Measurements from ENCODE around the gene GPX3.

The GPX3 gene

GRCh38 chr5:151038801-151039238, 18.4 kb downstream of the GPX3 start:
- peaks cover 7% of the 10 kb centered on the region for H3K4me1 ChIP-seq (ENCODE audit: control insufficient read depth, insufficient read depth, low read length)

GRCh38 chr5:151039665-151040064, 19.3 kb downstream of the GPX3 start:
- Histone ChIP-seq H3K9ac (ENCODE audit: low read length) (no peak overlapping the region), H3K4me1 (ENCODE audit: control insufficient read depth, insufficient read depth, low read length) (peaks cover 7% of the 10 kb centered on the region), H3K4me3 (ENCODE audit: low read length) (no peak overlapping the region), H3K27me3 (ENCODE audit: control insufficient read depth, insufficient read depth, low read length) (no peaks in the 10 kb centered on the region), H3K9me3 (ENCODE audit: control insufficient read depth, low read length) (no peaks in the 10 kb centered on the region), H3K36me3 (ENCODE audit: control insufficient read depth, insufficient read depth, low read length) (peaks cover 39% of the 10 kb centered on the region)

More at GRCh38 chr5:151038801-151039238, 18.4 kb downstream of the GPX3 start:
- Histone ChIP-seq H3K27me3 (ENCODE audit: control insufficient read depth, insufficient read depth, low read length) (no peaks in the 10 kb centered on the region), H3K9me3 (ENCODE audit: control insufficient read depth, low read length) (no peaks in the 10 kb centered on the region), H3K36me3 (ENCODE audit: control insufficient read depth, insufficient read depth, low read length) (peaks cover 48% of the 10 kb centered on the region), H3K9ac (ENCODE audit: low read length) (peak overlapping the region; percentile 13), H3K4me3 (ENCODE audit: low read length) (no peak overlapping the region)

GRCh38 chr5:151040211-151040747, 19.9 kb downstream of the GPX3 start:
- Histone ChIP-seq H3K27me3 (ENCODE audit: control insufficient read depth, insufficient read depth, low read length) (no peaks in the 10 kb centered on the region), H3K4me3 (ENCODE audit: low read length) (no peak overlapping the region), H3K4me1 (ENCODE audit: control insufficient read depth, insufficient read depth, low read length) (peaks cover 7% of the 10 kb centered on the region), H3K9me3 (ENCODE audit: control insufficient read depth, low read length) (no peaks in the 10 kb centered on the region), H3K36me3 (ENCODE audit: control insufficient read depth, insufficient read depth, low read length) (peaks cover 37% of the 10 kb centered on the region), H3K9ac (ENCODE audit: low read length) (no peak overlapping the region)

DNA sequence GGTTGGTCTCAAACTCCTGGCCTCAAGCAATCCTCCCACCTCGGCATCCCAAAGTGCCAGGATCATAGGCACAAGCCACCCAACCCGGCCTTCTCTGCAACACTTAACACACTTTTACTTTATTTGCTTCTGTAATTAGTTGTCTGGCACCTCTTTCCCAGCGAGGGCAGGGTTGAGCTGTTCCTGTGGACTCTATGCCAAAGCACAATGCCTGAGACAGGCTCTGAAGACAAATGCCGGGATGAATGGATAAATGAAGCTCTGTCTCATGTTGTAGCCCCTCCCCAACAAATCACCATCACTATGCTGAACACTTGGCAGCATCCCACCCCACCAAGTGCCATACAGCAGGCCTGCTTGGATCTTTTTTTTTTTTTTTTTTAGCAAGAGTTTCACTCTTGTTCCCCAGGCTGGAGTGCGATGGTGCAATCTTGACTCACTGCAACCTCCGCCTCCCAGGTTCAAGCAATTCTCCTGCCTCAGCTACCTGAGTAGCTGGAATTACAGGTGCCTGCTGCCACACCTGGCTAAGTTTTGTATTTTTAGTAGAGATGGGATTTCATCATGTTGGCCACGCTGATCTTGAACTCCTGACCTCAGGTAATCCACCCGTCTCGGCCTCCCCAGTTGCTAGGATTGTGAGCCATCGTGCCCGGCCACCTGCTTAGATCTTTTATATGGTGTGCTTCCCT, 21.3 kb downstream of the GPX3 start:
- Histone ChIP-seq H3K9me3 (ENCODE audit: control insufficient read depth, low read length) (no peaks in the 10 kb centered on the region), H3K4me3 (ENCODE audit: low read length) (no peak overlapping the region), H3K27me3 (ENCODE audit: control insufficient read depth, insufficient read depth, low read length) (no peaks in the 10 kb centered on the region), H3K4me1 (ENCODE audit: control insufficient read depth, insufficient read depth, low read length) (peaks cover 7% of the 10 kb centered on the region), H3K36me3 (ENCODE audit: control insufficient read depth, insufficient read depth, low read length) (peaks cover 28% of the 10 kb centered on the region), H3K9ac (ENCODE audit: low read length) (no peak overlapping the region)

DNA sequence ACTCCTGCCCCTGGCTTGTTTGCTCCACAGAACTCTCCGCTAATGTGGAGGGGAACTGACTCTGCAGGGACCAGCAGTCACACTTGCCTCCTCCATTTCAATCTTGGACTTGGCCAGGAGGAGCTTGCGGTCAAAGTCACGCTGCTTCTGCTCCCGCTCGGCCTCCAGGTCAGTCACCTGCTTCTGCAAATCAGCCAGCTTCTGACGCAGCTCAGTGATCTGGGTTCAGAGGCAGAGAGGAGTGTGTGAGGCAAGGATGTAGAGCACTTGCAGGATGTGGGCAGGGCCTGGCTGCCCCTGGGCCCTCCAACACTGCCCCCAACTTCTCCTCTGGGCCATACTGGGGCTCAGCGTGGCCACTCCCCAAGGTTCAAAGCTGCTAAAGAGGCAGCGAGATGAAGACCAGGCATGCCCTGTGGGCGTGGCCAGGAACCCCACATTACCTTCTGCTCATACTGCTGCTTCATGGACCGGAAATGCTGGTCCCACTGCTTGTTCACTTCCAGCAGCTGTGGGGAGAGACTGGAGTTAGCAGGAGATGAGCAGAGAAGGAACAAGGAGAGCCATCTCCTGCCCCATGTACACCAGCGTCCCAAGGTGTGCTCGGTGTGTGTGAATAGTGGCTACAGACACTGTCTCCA, 22.2 kb downstream of the GPX3 start:
- H3K4me3 ChIP-seq (ENCODE audit: low read length) = no peak overlapping the region
- H3K27me3 ChIP-seq (ENCODE audit: control insufficient read depth, insufficient read depth, low read length) = no peaks in the 10 kb centered on the region
- H3K9me3 ChIP-seq (ENCODE audit: control insufficient read depth, low read length) = no peaks in the 10 kb centered on the region
- no peak overlapping the region for H3K9ac ChIP-seq (ENCODE audit: low read length)
- H3K4me1 ChIP-seq (ENCODE audit: control insufficient read depth, insufficient read depth, low read length) = peaks cover 7% of the 10 kb centered on the region
- H3K36me3 ChIP-seq (ENCODE audit: control insufficient read depth, insufficient read depth, low read length) = peaks cover 28% of the 10 kb centered on the region

GRCh38 chr5:151047814-151048425, 27.5 kb downstream of the GPX3 start:
- Histone ChIP-seq H3K27me3 (ENCODE audit: control insufficient read depth, insufficient read depth, low read length) (no peaks in the 10 kb centered on the region), H3K36me3 (ENCODE audit: control insufficient read depth, insufficient read depth, low read length) (peaks cover 16% of the 10 kb centered on the region), H3K4me1 (ENCODE audit: control insufficient read depth, insufficient read depth, low read length) (no peaks in the 10 kb centered on the region), H3K9me3 (ENCODE audit: control insufficient read depth, low read length) (no peaks in the 10 kb centered on the region), H3K4me3 (ENCODE audit: low read length) (no peak overlapping the region), H3K9ac (ENCODE audit: low read length) (no peak overlapping the region)

- Histone ChIP-seq H3K4me1 (ENCODE audit: control insufficient read depth, insufficient read depth, low read length) (no peaks in the 10 kb centered on the region), H3K9ac (ENCODE audit: low read length) (no peak overlapping the region), H3K9me3 (ENCODE audit: control insufficient read depth, low read length) (no peaks in the 10 kb centered on the region), H3K4me3 (ENCODE audit: low read length) (no peak overlapping the region), H3K27me3 (ENCODE audit: control insufficient read depth, insufficient read depth, low read length) (no peaks in the 10 kb centered on the region), H3K36me3 (ENCODE audit: control insufficient read depth, insufficient read depth, low read length) (peaks cover 16% of the 10 kb centered on the region)
Observed at GRCh38 chr5:151048526-151048925, 28.1 kb downstream of the GPX3 start.

DNA sequence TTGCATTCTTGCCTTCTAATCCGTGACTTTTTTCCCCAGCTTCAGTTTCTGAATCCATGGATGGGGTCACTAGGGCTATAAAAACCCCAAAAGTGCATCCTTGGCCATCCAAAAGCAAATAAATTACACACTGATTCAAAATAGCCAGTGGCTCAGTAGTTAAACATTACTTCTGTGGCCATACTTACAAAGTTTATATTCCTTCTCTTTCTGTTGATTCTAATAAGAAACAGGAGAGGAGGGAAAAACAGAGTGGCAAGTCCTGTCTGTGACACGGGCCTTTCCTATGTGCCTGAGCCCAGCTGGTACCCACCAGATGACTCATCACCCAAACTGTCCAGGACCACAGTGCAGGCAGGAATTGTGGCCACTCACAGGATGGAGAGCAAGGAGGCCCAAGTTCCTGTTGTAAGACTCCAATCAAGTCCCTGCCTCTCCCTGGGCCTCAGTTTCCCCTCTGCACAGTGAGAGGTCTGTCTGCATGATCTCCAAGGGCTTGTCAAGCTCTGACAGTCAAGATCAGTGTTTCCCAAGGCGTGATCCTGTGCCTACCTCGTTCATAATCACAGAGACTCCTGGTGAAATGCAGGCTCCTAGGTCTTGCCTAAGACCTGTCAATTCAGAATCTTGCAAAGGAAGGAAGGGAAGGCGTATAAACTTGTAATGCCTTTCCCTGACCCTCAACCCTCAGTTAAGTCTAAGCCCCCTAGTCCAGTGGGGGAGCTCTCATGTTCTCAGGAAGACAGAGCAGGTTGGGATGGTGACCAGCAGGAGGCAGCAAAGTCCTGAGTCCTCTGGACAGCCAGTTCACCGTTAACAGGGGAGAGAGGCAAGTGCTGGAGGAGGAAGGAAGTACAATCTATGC, 30.9 kb downstream of the GPX3 start:
- H3K9me3 ChIP-seq (ENCODE audit: control insufficient read depth, low read length) = no peaks in the 10 kb centered on the region
- H3K4me1 ChIP-seq (ENCODE audit: control insufficient read depth, insufficient read depth, low read length) = peaks cover 8% of the 10 kb centered on the region
- no peaks in the 10 kb centered on the region for H3K27me3 ChIP-seq (ENCODE audit: control insufficient read depth, insufficient read depth, low read length)
- H3K36me3 ChIP-seq (ENCODE audit: control insufficient read depth, insufficient read depth, low read length) = peaks cover 21% of the 10 kb centered on the region
- no peak overlapping the region for H3K4me3 ChIP-seq (ENCODE audit: low read length)
- no peak overlapping the region for H3K9ac ChIP-seq (ENCODE audit: low read length)

- Histone ChIP-seq H3K36me3 (ENCODE audit: control insufficient read depth, insufficient read depth, low read length) (peaks cover 21% of the 10 kb centered on the region), H3K27me3 (ENCODE audit: control insufficient read depth, insufficient read depth, low read length) (no peaks in the 10 kb centered on the region), H3K9me3 (ENCODE audit: control insufficient read depth, low read length) (no peaks in the 10 kb centered on the region), H3K4me1 (ENCODE audit: control insufficient read depth, insufficient read depth, low read length) (peaks cover 8% of the 10 kb centered on the region), H3K4me3 (ENCODE audit: low read length) (no peak overlapping the region), H3K9ac (ENCODE audit: low read length) (no peak overlapping the region)
Observed at GRCh38 chr5:151051931-151052608, 31.7 kb downstream of the GPX3 start.

GRCh38 chr5:151052836-151053235, 32.4 kb downstream of the GPX3 start:
- Histone ChIP-seq H3K36me3 (ENCODE audit: control insufficient read depth, insufficient read depth, low read length) (peaks cover 19% of the 10 kb centered on the region), H3K9me3 (ENCODE audit: control insufficient read depth, low read length) (no peaks in the 10 kb centered on the region), H3K4me1 (ENCODE audit: control insufficient read depth, insufficient read depth, low read length) (peaks cover 8% of the 10 kb centered on the region), H3K9ac (ENCODE audit: low read length) (no peak overlapping the region), H3K27me3 (ENCODE audit: control insufficient read depth, insufficient read depth, low read length) (no peaks in the 10 kb centered on the region), H3K4me3 (ENCODE audit: low read length) (no peak overlapping the region)

GRCh38 chr5:151053796-151054462, 33.5 kb downstream of the GPX3 start:
- no peaks in the 10 kb centered on the region for H3K27me3 ChIP-seq (ENCODE audit: control insufficient read depth, insufficient read depth, low read length)
- H3K36me3 ChIP-seq (ENCODE audit: control insufficient read depth, insufficient read depth, low read length) = peaks cover 18% of the 10 kb centered on the region
- no peaks in the 10 kb centered on the region for H3K9me3 ChIP-seq (ENCODE audit: control insufficient read depth, low read length)
- H3K4me1 ChIP-seq (ENCODE audit: control insufficient read depth, insufficient read depth, low read length) = peaks cover 8% of the 10 kb centered on the region
- H3K9ac ChIP-seq (ENCODE audit: low read length) = no peak overlapping the region
- no peak overlapping the region for H3K4me3 ChIP-seq (ENCODE audit: low read length)
